Sigmoid colon (tissue), 7 donors: Measurements from ENCODE around the gene PANK2. TPM values are rescaled to one million over a fixed set of nuclear protein-coding genes. Genes with fewer than 3 reads are reported as not detected.

Source experiments
- DNase-seq: peaks from one replicate; pipeline ENCODE4 v3.0.0-alpha.2; 2019
- H3K27ac ChIP-seq, 4 donors: fragments of 200-600 bp; sonication (generic); one replicate each; pipeline ENCODE4 v1.5.1; 2016 to 2019; ENCODE audit warnings: mild to moderate bottlenecking in 1 of 4
- H3K27me3 ChIP-seq, 3 donors: fragments of 200-600 bp; sonication (generic); one replicate each; pipeline ENCODE4 v1.5.1; 2019; ENCODE audit warnings: mild to moderate bottlenecking in 1 of 3
- H3K36me3 ChIP-seq, 4 donors: fragments of 200-600 bp; sonication (generic); one replicate each; pipeline ENCODE4 v1.5.1; 2016 to 2019
- H3K4me1 ChIP-seq, 4 donors: fragments of 200-600 bp; sonication (generic); one replicate each; pipeline ENCODE4 v1.5.1; 2017 to 2019
- H3K4me3 ChIP-seq, 4 donors: fragments of 200-600 bp; sonication (generic); one replicate each; pipeline ENCODE4 v1.5.1; 2017 to 2019; ENCODE audit warnings: mild to moderate bottlenecking in 2 of 4, moderate library complexity in 1 of 4
- H3K9me3 ChIP-seq, 4 donors: fragments of 200-600 bp in 3 of 4; sonication (generic) in 3 of 4; one replicate each; pipeline versions ENCODE4 v1.5.1 to v1.6.1; 2013 to 2019
- CTCF ChIP-seq, 4 experiments: fragments of 450-650 bp in 3 of 4; fragments of 200-600 bp in 1 of 4; IDR thresholded peaks; one replicate each; pipeline ENCODE4 v1.5.1; 2016 to 2019; ENCODE audit warnings: antibody characterized with exemption in 4 of 4, mild to moderate bottlenecking in 3 of 4, moderate library complexity in 2 of 4
- EP300 ChIP-seq, 4 donors: sonication (generic); formaldehyde crosslinking; IDR thresholded peaks; one replicate each; pipeline ENCODE4 v1.6.1; 2017; ENCODE audit warnings: antibody characterized with exemption in 4 of 4
- POLR2A ChIP-seq, 2 donors: fragments of 450-650 bp; IDR thresholded peaks; one replicate each; pipeline ENCODE4 v1.6.1; 2016; ENCODE audit warnings: antibody characterized with exemption in 2 of 2, mild to moderate bottlenecking in 2 of 2, moderate library complexity in 2 of 2
- POLR2AphosphoS5 ChIP-seq, 4 donors: sonication (generic); formaldehyde crosslinking; IDR thresholded peaks; one replicate each; pipeline ENCODE4 v1.6.1; 2017; ENCODE audit warnings: antibody characterized with exemption in 4 of 4
- WGBS, 2 donors: extraction: QIAGEN DNeasy Blood & Tissue Kit; methylation state at CpG; one replicate each; pipeline ENCODE4 v1.1.7; 2013; 5-methylcytosine and 5-hydroxymethylcytosine counted together
- intact Hi-C: fragments of 100-400 bp; cut with DNase I; formaldehyde crosslinking; loops from one replicate; pipeline ENCODE4 v1.15.1; 2023
- polyA plus RNA-seq, 3 donors: library from polyadenylated mRNA; stranded (reverse); fragments of 200-250 nt; gene quantifications; one replicate each; pipeline ENCODE4 v1.2.3, GENCODE V29; 2013
- total RNA-seq, 4 donors: library from RNA; depleted of rRNA; stranded (reverse); fragments of >200 nt; gene quantifications; one replicate each; pipeline ENCODE4 v1.1.0, GENCODE V29; 2016
- donor health status: healthy with polysubstance abuse.
- donor health status: Bipolar disorder and iron deficiency.
- donor health status: healthy.

The PANK2 gene
- total and polyA plus RNA-seq, 7 donors = 16.2 to 43.2 (median 35.1) TPM

- no peak for TF ChIP-seq POLR2A (IDR thresholded peaks at IDR 0.05)
- TF ChIP-seq POLR2AphosphoS5 (IDR thresholded peaks at IDR 0.05) = no peak
- no peak for TF ChIP-seq CTCF (IDR thresholded peaks at IDR 0.05)
- no peak for TF ChIP-seq EP300 (IDR thresholded peaks at IDR 0.05)
- Histone ChIP-seq H3K36me3 (peaks cover 10 to 72% (median 50%) of the 10 kb centered on the region in 4 donors), H3K27me3 (no peaks in the 10 kb centered on the region), H3K9me3 (no peaks in the 10 kb centered on the region), H3K4me3 (no peak overlapping the region), H3K4me1 (peaks cover 0 to 8% (median 5%) of the 10 kb centered on the region in 4 donors), H3K27ac (no peak overlapping the region)
- intact Hi-C loops = no loop called here
- DNase-seq = no peak
Observed at GRCh38 chr20:3909952-3910366, 20.8 kb downstream of the PANK2 start.

GRCh38 chr20:3910853-3911252, 21.7 kb downstream of the PANK2 start:
- intact Hi-C loops = no loop called here

GRCh38 chr20:3911956-3912355, 22.8 kb downstream of the PANK2 start:
- no peak overlapping the region for H3K4me3 ChIP-seq
- peaks cover 0 to 9% (median 6%) of the 10 kb centered on the region in 4 donors for H3K4me1 ChIP-seq
- no peak overlapping the region for H3K27ac ChIP-seq
- no peak for TF ChIP-seq EP300 (IDR thresholded peaks at IDR 0.05)
- TF ChIP-seq CTCF (IDR thresholded peaks at IDR 0.05) = no peak
- no peak for TF ChIP-seq POLR2A (IDR thresholded peaks at IDR 0.05)
- TF ChIP-seq POLR2AphosphoS5 (IDR thresholded peaks at IDR 0.05) = no peak
- WGBS, 2 donors = 15 to 61% methylated on average over 2 of the region's 2 CpGs
- no peaks in the 10 kb centered on the region for H3K9me3 ChIP-seq
- intact Hi-C loops = no loop called here
- H3K27me3 ChIP-seq = no peaks in the 10 kb centered on the region
- DNase-seq = no peak
- H3K36me3 ChIP-seq = peaks cover 13 to 88% (median 50%) of the 10 kb centered on the region in 4 donors

More at GRCh38 chr20:3910853-3911252, 21.7 kb downstream of the PANK2 start:
- Histone ChIP-seq H3K36me3 (peaks cover 10 to 80% (median 50%) of the 10 kb centered on the region in 4 donors), H3K27ac (no peak overlapping the region), H3K4me1 (peaks cover 0 to 6% (median 4%) of the 10 kb centered on the region in 4 donors), H3K9me3 (no peaks in the 10 kb centered on the region), H3K4me3 (no peak overlapping the region), H3K27me3 (no peaks in the 10 kb centered on the region)
- 17 to 64% methylated on average over 2 of the region's 2 CpGs for WGBS, 2 donors
- no peak for DNase-seq
- TF ChIP-seq CTCF (IDR thresholded peaks at IDR 0.05) = no peak
- no peak for TF ChIP-seq EP300 (IDR thresholded peaks at IDR 0.05)
- no peak for TF ChIP-seq POLR2A (IDR thresholded peaks at IDR 0.05)
- no peak for TF ChIP-seq POLR2AphosphoS5 (IDR thresholded peaks at IDR 0.05)

GRCh38 chr20:3914446-3914845, 25.3 kb downstream of the PANK2 start:
- TF ChIP-seq POLR2A (IDR thresholded peaks at IDR 0.05) (no peak), POLR2AphosphoS5 (IDR thresholded peaks at IDR 0.05) (no peak), EP300 (IDR thresholded peaks at IDR 0.05) (no peak), CTCF (IDR thresholded peaks at IDR 0.05) (no peak)
- H3K27ac ChIP-seq = no peak overlapping the region
- intact Hi-C loops = no loop called here
- no peaks in the 10 kb centered on the region for H3K9me3 ChIP-seq
- WGBS, 2 donors = 80 to 91% methylated on average over 2 of the region's 2 CpGs
- peaks cover 4 to 93% (median 40%) of the 10 kb centered on the region in 4 donors for H3K36me3 ChIP-seq
- H3K4me1 ChIP-seq = peaks cover 0 to 13% (median 4%) of the 10 kb centered on the region in 4 donors
- H3K27me3 ChIP-seq = no peaks in the 10 kb centered on the region
- DNase-seq = no peak
- H3K4me3 ChIP-seq = no peak overlapping the region

GRCh38 chr20:3915691-3916090, 26.5 kb downstream of the PANK2 start:
- H3K9me3 ChIP-seq = no peaks in the 10 kb centered on the region
- no peaks in the 10 kb centered on the region for H3K27me3 ChIP-seq
- no peak overlapping the region for H3K27ac ChIP-seq
- intact Hi-C loops = no loop called here
- no peak overlapping the region for H3K4me3 ChIP-seq
- no peak for TF ChIP-seq CTCF (IDR thresholded peaks at IDR 0.05)
- TF ChIP-seq POLR2A (IDR thresholded peaks at IDR 0.05) = no peak
- TF ChIP-seq EP300 (IDR thresholded peaks at IDR 0.05) = no peak
- no peak for TF ChIP-seq POLR2AphosphoS5 (IDR thresholded peaks at IDR 0.05)
- no peak for DNase-seq
- 82 to 86% methylated on average over 2 of the region's 2 CpGs for WGBS, 2 donors
- peaks cover 0 to 13% (median 4%) of the 10 kb centered on the region in 4 donors for H3K4me1 ChIP-seq
- H3K36me3 ChIP-seq = peaks cover 4 to 90% (median 31%) of the 10 kb centered on the region in 4 donors
